HG03469 (cell line): Measurements from ENCODE around the gene RPL23.

Experiments used
- ATAC-seq: cut with Tn5 transposase; IDR thresholded peaks from one replicate; pipeline ENCODE4 v1.9.1; 2021; ENCODE audit warnings: mild to moderate bottlenecking, moderate library complexity, moderate number of reproducible peaks; ENCODE audit not compliant: unreplicated experiment

Gene RPL23

GRCh38 chr17:38885044-38885727, 31.7 kb upstream of the RPL23 start:
- ATAC-seq, result no peak

- ATAC-seq, result no peak
These were observed 30.3 kb upstream of the RPL23 start for GRCh38 chr17:38883592-38884526.

- ATAC-seq, result no peak
These were observed 29.3 kb upstream of the RPL23 start for GRCh38 chr17:38882870-38883269.

GRCh38 chr17:38881600-38882191, 28.2 kb upstream of the RPL23 start:
- ATAC-seq, result no peak

GRCh38 chr17:38879878-38880665, 26.6 kb upstream of the RPL23 start:
- ATAC-seq, result no peak

GRCh38 chr17:38877130-38877851, 23.8 kb upstream of the RPL23 start:
- no peak for ATAC-seq

GRCh38 chr17:38875477-38876075, 22.1 kb upstream of the RPL23 start:
- no peak for ATAC-seq

GRCh38 chr17:38874505-38875400, 21.2 kb upstream of the RPL23 start:
- ATAC-seq, result no peak

- ATAC-seq, result no peak
These were observed 20.3 kb upstream of the RPL23 start for GRCh38 chr17:38873640-38874380.

- no peak for ATAC-seq
These were observed 19.3 kb upstream of the RPL23 start for GRCh38 chr17:38872671-38873385.

- no peak for ATAC-seq
These were observed 18.5 kb upstream of the RPL23 start for GRCh38 chr17:38872027-38872511.

- ATAC-seq, result no peak
These were observed 17.9 kb upstream of the RPL23 start for GRCh38 chr17:38871247-38872015.

- no peak for ATAC-seq
These were observed 17.0 kb upstream of the RPL23 start for GRCh38 chr17:38870259-38871165.

GRCh38 chr17:38869526-38870258, 16.2 kb upstream of the RPL23 start, which contains the start of gene LASP1:
Gene LASP1, plus strand, starts transcription at chr17:38870058. Its CDS starts 132 bp downstream, at chr17:38870190.
- peak; percentile 25 for ATAC-seq
